Body of pancreas (tissue), 4 donors: ENCODE data around the gene ZNF407. TPM values are rescaled to one million over a fixed set of nuclear protein-coding genes. Genes with fewer than 3 reads are reported as not detected.

ENCODE experiments used
- ATAC-seq: fragments of 150-250 bp; one replicate; pipeline ENCODE4 v1.9.1; 2016
- DNase-seq, 4 donors: peaks; one replicate each; pipeline ENCODE4 v3.0.0-alpha.2; 2019
- H3K27ac ChIP-seq, 4 donors: fragments of 200-600 bp; sonication (generic); 1 replicate in 3 of 4; 2 replicates in 1 of 4; pipeline versions ENCODE4 v1.5.1 to v1.6.1; 2016 to 2019; ENCODE audit warnings: mild to moderate bottlenecking in 1 of 4, mixed read lengths in 1 of 4, moderate library complexity in 1 of 4
- H3K27me3 ChIP-seq, 2 donors: fragments of 200-600 bp; sonication (generic); one replicate each; pipeline ENCODE4 v1.6.0; 2016; ENCODE audit warnings: mild to moderate bottlenecking in 1 of 2
- H3K36me3 ChIP-seq, 2 donors: fragments of 200-600 bp; sonication (generic); replicated peaks in 1 of 2; 2 replicates each; pipeline ENCODE4 v1.5.1; 2016; ENCODE audit warnings: low read depth in 2 of 2; ENCODE audit not compliant: insufficient read depth in 1 of 2
- H3K4me1 ChIP-seq: fragments of 200-600 bp; sonication (generic); one replicate; pipeline ENCODE4 v1.6.0; 2016
- H3K4me3 ChIP-seq, 2 donors: fragments of 200-600 bp; sonication (generic); 1 replicate in 1 of 2; 2 replicates in 1 of 2; pipeline ENCODE4 v1.5.1; 2016 to 2019
- H3K9me3 ChIP-seq, 3 donors: fragments of 200-600 bp; sonication (generic); 1 replicate in 2 of 3; 2 replicates in 1 of 3; pipeline ENCODE4 v1.5.1; 2016
- CTCF ChIP-seq, 7 experiments: fragments of 450-650 bp in 4 of 7; fragments of 200-600 bp in 3 of 7; sonication (generic) in 3 of 7; IDR thresholded peaks; one replicate each; pipeline ENCODE4 v1.5.1; 2016 to 2019; ENCODE audit warnings: antibody characterized with exemption in 7 of 7
- POLR2A ChIP-seq, 3 donors: fragments of 450-650 bp; IDR thresholded peaks; one replicate each; pipeline ENCODE4 v1.6.1; 2016; ENCODE audit warnings: antibody characterized with exemption in 3 of 3, mild to moderate bottlenecking in 2 of 3
- WGBS, 2 donors: methylation state at CpG; one replicate each; pipeline ENCODE4 v1.1.5; 2017; 5-methylcytosine and 5-hydroxymethylcytosine counted together
- intact Hi-C: fragments of 100-400 bp; cut with DNase I; formaldehyde crosslinking; loops from one replicate; pipeline ENCODE4 v1.15.1; 2023
- total RNA-seq, 2 donors: library from RNA; depleted of rRNA; stranded (reverse); fragments of >200 nt; gene quantifications; one replicate each; pipeline ENCODE4 v1.1.0, GENCODE V29; 2016

The ZNF407 gene
- total RNA-seq, 2 donors from 2014 or later, result 14.3 to 19.1 TPM

GRCh38 chr18:75107196-75107930 lies 509.7 kb downstream of the ZNF407 start:
- TF ChIP-seq CTCF (IDR thresholded peaks at IDR 0.05) (no peak), POLR2A (IDR thresholded peaks at IDR 0.05) (no peak)
- Histone ChIP-seq H3K27ac (no peak overlapping the region), H3K4me3 (no peak overlapping the region), H3K9me3 (no peaks in the 10 kb centered on the region), H3K27me3 (no peaks in the 10 kb centered on the region), H3K36me3 (no peaks in the 10 kb centered on the region), H3K4me1 (no peaks in the 10 kb centered on the region)
- 75 to 76% methylated on average over 16 to 19 of the region's 19 CpGs for WGBS, 2 donors
- intact Hi-C loops, result no loop called here
- DNase-seq (no peak), ATAC-seq (peak; percentile 30)

- no peaks in the 10 kb centered on the region for H3K27me3 ChIP-seq
- 73 to 76% methylated on average over 8 of the region's 8 CpGs for WGBS, 2 donors
- no peak overlapping the region for H3K4me3 ChIP-seq
- no peaks in the 10 kb centered on the region for H3K9me3 ChIP-seq
- no peaks in the 10 kb centered on the region for H3K36me3 ChIP-seq
- ATAC-seq (no peak), DNase-seq (no peak)
- intact Hi-C loops, result no loop called here
- H3K4me1 ChIP-seq, result no peaks in the 10 kb centered on the region
- TF ChIP-seq POLR2A (IDR thresholded peaks at IDR 0.05) (no peak), CTCF (IDR thresholded peaks at IDR 0.05) (no peak)
- H3K27ac ChIP-seq, result no peak overlapping the region
These were observed 510.2 kb downstream of the ZNF407 start for GRCh38 chr18:75107931-75108276.

GRCh38 chr18:75108579-75109318 lies 511.1 kb downstream of the ZNF407 start:
- no peak overlapping the region for H3K27ac ChIP-seq
- ATAC-seq, result no peak
- 71 to 77% methylated on average over 20 of the region's 20 CpGs for WGBS, 2 donors

GRCh38 chr18:75109319-75109691 lies 511.6 kb downstream of the ZNF407 start:
- H3K36me3 ChIP-seq, result no peaks in the 10 kb centered on the region
- DNase-seq, result no peak
- no peaks in the 10 kb centered on the region for H3K27me3 ChIP-seq
- H3K9me3 ChIP-seq, result no peaks in the 10 kb centered on the region
- WGBS, 2 donors, result 62 to 63% methylated on average over 7 of the region's 7 CpGs
- no peaks in the 10 kb centered on the region for H3K4me1 ChIP-seq
- intact Hi-C loops, result no loop called here
- H3K4me3 ChIP-seq, result no peak overlapping the region
- no peak for ATAC-seq
- TF ChIP-seq POLR2A (IDR thresholded peaks at IDR 0.05), result no peak
- TF ChIP-seq CTCF (IDR thresholded peaks at IDR 0.05), result no peak
- H3K27ac ChIP-seq, result no peak overlapping the region

More at GRCh38 chr18:75108579-75109318, 511.1 kb downstream of the ZNF407 start:
- Histone ChIP-seq H3K4me1 (no peaks in the 10 kb centered on the region), H3K36me3 (no peaks in the 10 kb centered on the region), H3K4me3 (no peak overlapping the region), H3K9me3 (no peaks in the 10 kb centered on the region), H3K27me3 (no peaks in the 10 kb centered on the region)
- DNase-seq, result no peak
- TF ChIP-seq POLR2A (IDR thresholded peaks at IDR 0.05), result no peak
- TF ChIP-seq CTCF (IDR thresholded peaks at IDR 0.05), result no peak
- intact Hi-C loops, result no loop called here
